Memory B cell (primary cell): ENCODE data around the gene SEZ6.

Experiments used
- ATAC-seq: fragments of 150-1000 bp; cut with Tn5 transposase; 2 replicates; pipeline ENCODE4 v1.10.0; 2021; ENCODE audit warnings: low read depth, mild to moderate bottlenecking, moderate library complexity
- DNase-seq, 2 donors: peaks; one replicate each; pipeline ENCODE4 v3.0.0; 2022; ENCODE audit warnings: low spot score in 2 of 2
- H3K27ac Mint-ChIP-seq: one replicate; pipeline ENCODE4 v1.8.0; 2022; ENCODE audit warnings: mild to moderate bottlenecking, moderate library complexity, mixed read lengths
- H3K27me3 Mint-ChIP-seq: one replicate; pipeline ENCODE4 v1.8.0; 2022; ENCODE audit warnings: mixed read lengths
- H3K36me3 Mint-ChIP-seq: one replicate; pipeline ENCODE4 v1.8.0; 2022; ENCODE audit warnings: mild to moderate bottlenecking, mixed read lengths
- H3K4me1 Mint-ChIP-seq: one replicate; pipeline ENCODE4 v1.8.0; 2022; ENCODE audit warnings: mixed read lengths
- H3K4me3 Mint-ChIP-seq: one replicate; pipeline ENCODE4 v1.8.0; 2022; ENCODE audit warnings: mild to moderate bottlenecking, moderate library complexity, mixed read lengths
- H3K9me3 Mint-ChIP-seq: one replicate; pipeline ENCODE4 v1.8.0; 2022; ENCODE audit warnings: mixed read lengths

SEZ6 gene

GRCh38 chr17:29022074-29022473 is 16.2 kb upstream of the SEZ6 start:
- no peak overlapping the region for H3K27ac Mint-ChIP-seq
- H3K4me1 Mint-ChIP-seq: peaks cover 11% of the 10 kb centered on the region
- no peak for DNase-seq
- ATAC-seq: no peak
- H3K36me3 Mint-ChIP-seq: no peaks in the 10 kb centered on the region
- H3K4me3 Mint-ChIP-seq: no peak overlapping the region
- peaks cover 22% of the 10 kb centered on the region for H3K27me3 Mint-ChIP-seq
- no peaks in the 10 kb centered on the region for H3K9me3 Mint-ChIP-seq

- Mint-ChIP-seq H3K27me3 (peaks cover 19% of the 10 kb centered on the region), H3K4me1 (peaks cover 11% of the 10 kb centered on the region), H3K36me3 (no peaks in the 10 kb centered on the region), H3K9me3 (no peaks in the 10 kb centered on the region), H3K4me3 (no peak overlapping the region), H3K27ac (no peak overlapping the region)
- ATAC-seq (no peak), DNase-seq (no peak)
These were observed 15.4 kb upstream of the SEZ6 start for GRCh38 chr17:29021226-29021625.

GRCh38 chr17:29020576-29020975 is 14.7 kb upstream of the SEZ6 start:
- no peak for DNase-seq
- Mint-ChIP-seq H3K4me1 (peaks cover 11% of the 10 kb centered on the region), H3K27ac (no peak overlapping the region), H3K36me3 (no peaks in the 10 kb centered on the region), H3K27me3 (peaks cover 17% of the 10 kb centered on the region), H3K4me3 (no peak overlapping the region), H3K9me3 (no peaks in the 10 kb centered on the region)
- no peak for ATAC-seq

GRCh38 chr17:29019475-29020181 is 13.8 kb upstream of the SEZ6 start:
- H3K4me3 Mint-ChIP-seq: peak overlapping the region; percentile 19
- no peaks in the 10 kb centered on the region for H3K9me3 Mint-ChIP-seq
- peaks cover 11% of the 10 kb centered on the region for H3K4me1 Mint-ChIP-seq
- H3K36me3 Mint-ChIP-seq: no peaks in the 10 kb centered on the region
- DNase-seq (no peak), ATAC-seq (peak; percentile 44)
- peaks cover 17% of the 10 kb centered on the region for H3K27me3 Mint-ChIP-seq
- H3K27ac Mint-ChIP-seq: no peak overlapping the region

GRCh38 chr17:29018788-29019474 is 13.1 kb upstream of the SEZ6 start:
- no peaks in the 10 kb centered on the region for H3K36me3 Mint-ChIP-seq
- peaks cover 17% of the 10 kb centered on the region for H3K27me3 Mint-ChIP-seq
- no peak overlapping the region for H3K27ac Mint-ChIP-seq
- H3K4me1 Mint-ChIP-seq: peaks cover 11% of the 10 kb centered on the region
- DNase-seq (no peak), ATAC-seq (peak; percentile 24)
- no peaks in the 10 kb centered on the region for H3K9me3 Mint-ChIP-seq
- no peak overlapping the region for H3K4me3 Mint-ChIP-seq

GRCh38 chr17:29016345-29017210 is 10.7 kb upstream of the SEZ6 start:
- Mint-ChIP-seq H3K4me1 (peaks cover 11% of the 10 kb centered on the region), H3K36me3 (no peaks in the 10 kb centered on the region), H3K27me3 (peaks cover 12% of the 10 kb centered on the region), H3K4me3 (no peak overlapping the region), H3K9me3 (no peaks in the 10 kb centered on the region), H3K27ac (no peak overlapping the region)
- no peak for DNase-seq
- ATAC-seq: no peak

GRCh38 chr17:29014716-29015115 is 8.9 kb upstream of the SEZ6 start:
- Mint-ChIP-seq H3K27ac (no peak overlapping the region), H3K27me3 (peaks cover 8% of the 10 kb centered on the region)

GRCh38 chr17:29012535-29012934 is 6.7 kb upstream of the SEZ6 start:
- H3K4me1 Mint-ChIP-seq: no peaks in the 10 kb centered on the region
- H3K36me3 Mint-ChIP-seq: peaks cover under 1% of the 10 kb centered on the region
- H3K27ac Mint-ChIP-seq: no peak overlapping the region
- no peak for ATAC-seq
- H3K9me3 Mint-ChIP-seq: no peaks in the 10 kb centered on the region
- H3K27me3 Mint-ChIP-seq: peaks cover 17% of the 10 kb centered on the region
- H3K4me3 Mint-ChIP-seq: no peak overlapping the region
- DNase-seq: no peak

More at GRCh38 chr17:29014716-29015115, 8.9 kb upstream of the SEZ6 start:
- Mint-ChIP-seq H3K36me3 (no peaks in the 10 kb centered on the region), H3K9me3 (no peaks in the 10 kb centered on the region), H3K4me3 (no peak overlapping the region), H3K4me1 (peaks cover 11% of the 10 kb centered on the region)
- DNase-seq (no peak), ATAC-seq (no peak)

GRCh38 chr17:29010586-29010985 is 4.8 kb upstream of the SEZ6 start:
- Mint-ChIP-seq H3K4me3 (no peak overlapping the region), H3K4me1 (no peaks in the 10 kb centered on the region), H3K9me3 (no peaks in the 10 kb centered on the region), H3K27me3 (peaks cover 20% of the 10 kb centered on the region), H3K27ac (no peak overlapping the region), H3K36me3 (peaks cover 1% of the 10 kb centered on the region)
- ATAC-seq (no peak), DNase-seq (no peak)

GRCh38 chr17:29010129-29010528 is 4.3 kb upstream of the SEZ6 start:
- Mint-ChIP-seq H3K4me3 (no peak overlapping the region), H3K36me3 (peaks cover 1% of the 10 kb centered on the region), H3K9me3 (no peaks in the 10 kb centered on the region), H3K4me1 (no peaks in the 10 kb centered on the region), H3K27ac (no peak overlapping the region), H3K27me3 (peaks cover 21% of the 10 kb centered on the region)
- ATAC-seq (no peak), DNase-seq (no peak)

GRCh38 chr17:29008591-29008990 is 2.8 kb upstream of the SEZ6 start:
- Mint-ChIP-seq H3K4me3 (no peak overlapping the region), H3K4me1 (no peaks in the 10 kb centered on the region), H3K27ac (no peak overlapping the region), H3K27me3 (peaks cover 30% of the 10 kb centered on the region), H3K9me3 (no peaks in the 10 kb centered on the region), H3K36me3 (peaks cover 1% of the 10 kb centered on the region)
- ATAC-seq (no peak), DNase-seq (no peak)

- Mint-ChIP-seq H3K27ac (no peak overlapping the region), H3K36me3 (peaks cover 1% of the 10 kb centered on the region), H3K4me3 (no peak overlapping the region), H3K4me1 (no peaks in the 10 kb centered on the region), H3K9me3 (no peaks in the 10 kb centered on the region), H3K27me3 (peaks cover 29% of the 10 kb centered on the region)
- ATAC-seq: no peak
- no peak for DNase-seq
These were observed 2.1 kb upstream of the SEZ6 start for GRCh38 chr17:29007860-29008455.

- no peak overlapping the region for H3K4me3 Mint-ChIP-seq
- peaks cover 1% of the 10 kb centered on the region for H3K36me3 Mint-ChIP-seq
- no peak overlapping the region for H3K27ac Mint-ChIP-seq
- no peaks in the 10 kb centered on the region for H3K4me1 Mint-ChIP-seq
- H3K9me3 Mint-ChIP-seq: no peaks in the 10 kb centered on the region
- peaks cover 31% of the 10 kb centered on the region for H3K27me3 Mint-ChIP-seq
- ATAC-seq (no peak), DNase-seq (no peak)
These were observed 1.6 kb upstream of the SEZ6 start for GRCh38 chr17:29007456-29007855.
